Natural killer cell (primary cell): Measurements from ENCODE around the gene FAM219A. TPM values are rescaled to one million over a fixed set of nuclear protein-coding genes. Genes with fewer than 3 reads are reported as not detected.

Source experiments
- ATAC-seq, 3 donors: fragments of 150-1000 bp in 2 of 3; fragments of 200-7000 bp in 1 of 3; cut with Tn5 transposase; 1 replicate in 1 of 3; 2 replicates in 2 of 3; pipeline ENCODE4 v1.10.0; 2021; ENCODE audit warnings: mild to moderate bottlenecking in 2 of 3, moderate library complexity in 2 of 3
- DNase-seq, 2 donors: peaks; one replicate each; pipeline versions ENCODE4 v3.0.0 to v3.0.0-alpha.2; 2013 to 2021; ENCODE audit warnings: mixed read lengths in 1 of 2
- H3K27ac ChIP-seq: one replicate; pipeline ENCODE4 v1.5.1; 2013; ENCODE audit warnings: mild to moderate bottlenecking, low read length
- H3K27me3 ChIP-seq: one replicate; pipeline ENCODE4 v1.6.1; 2013; ENCODE audit warnings: low read length; ENCODE audit not compliant: control insufficient read depth, insufficient read depth
- H3K36me3 ChIP-seq: one replicate; pipeline ENCODE4 v1.6.1; 2013; ENCODE audit warnings: low read length; ENCODE audit not compliant: control insufficient read depth, insufficient read depth
- H3K4me1 ChIP-seq: one replicate; pipeline ENCODE4 v1.6.1; 2013; ENCODE audit warnings: low read length; ENCODE audit not compliant: control insufficient read depth, insufficient read depth
- H3K4me3 ChIP-seq: one replicate; pipeline ENCODE4 v1.5.1; 2013; ENCODE audit warnings: low read length
- H3K9me3 ChIP-seq: one replicate; pipeline ENCODE4 v1.6.1; 2013; ENCODE audit warnings: low read length; ENCODE audit not compliant: control insufficient read depth, insufficient read depth
- H3K27ac Mint-ChIP-seq, 2 donors: one replicate each; pipeline ENCODE4 v1.8.0; 2022; ENCODE audit warnings: mild to moderate bottlenecking in 2 of 2, mixed read lengths in 2 of 2, moderate library complexity in 1 of 2
- H3K27me3 Mint-ChIP-seq, 2 donors: one replicate each; pipeline ENCODE4 v1.8.0; 2022; ENCODE audit warnings: low read depth in 2 of 2, mixed read lengths in 2 of 2
- H3K36me3 Mint-ChIP-seq: one replicate; pipeline ENCODE4 v1.8.0; 2022; ENCODE audit warnings: mixed read lengths
- H3K4me1 Mint-ChIP-seq, 2 donors: one replicate each; pipeline ENCODE4 v1.8.0; 2022; ENCODE audit warnings: mixed read lengths in 2 of 2
- H3K4me3 Mint-ChIP-seq: one replicate; pipeline ENCODE4 v1.8.0; 2022; ENCODE audit warnings: mild to moderate bottlenecking, moderate library complexity, mixed read lengths
- H3K9me3 Mint-ChIP-seq, 2 donors: one replicate each; pipeline ENCODE4 v1.8.0; 2022; ENCODE audit warnings: mixed read lengths in 2 of 2
- WGBS: methylation state at CpG from one replicate; pipeline ENCODE4 v1.1.7; 2013; ENCODE audit warnings: missing lambda C conversion rate; ENCODE audit not compliant: insufficient coverage; 5-methylcytosine and 5-hydroxymethylcytosine counted together
- intact Hi-C: fragments of 100-400 bp; cut with micrococcal nuclease; formaldehyde crosslinking; loops from one replicate; pipeline ENCODE4 v1.14.2; 2022
- total RNA-seq, 4 donors: library from RNA; stranded (reverse); fragments of 120-200 nt in 1 of 4; gene quantifications; one replicate each; pipeline versions ENCODE4 v1.2.3 to v1.2.4, GENCODE V29; 2013 to 2022
- TF ChIP-seq, protein P1 (sequence below): fragments of 200-600 bp; IDR thresholded peaks from one replicate; pipeline ENCODE4 v1.8.0; 2022; ENCODE audit warnings: antibody characterized with exemption

Gene FAM219A
- total RNA-seq, 3 donors from 2014 or later (not counting 1 experiment from before 2014, with no cell fraction given) = 18.9 to 20.6 (median 19.2) TPM

- Histone ChIP-seq H3K27ac (no peak overlapping the region), H3K9me3 (no peaks in the 10 kb centered on the region), H3K36me3 (no peaks in the 10 kb centered on the region), H3K4me3 (no peak overlapping the region), H3K27me3 (no peaks in the 10 kb centered on the region), H3K4me1 (no peaks in the 10 kb centered on the region)
- DNase-seq (peak in 1 of 2 donors; percentile 33), ATAC-seq (no peak)
- Mint-ChIP-seq H3K27ac (no peak overlapping the region), H3K9me3 (no peaks in the 10 kb centered on the region), H3K36me3 (no peaks in the 10 kb centered on the region), H3K27me3 (no peaks in the 10 kb centered on the region), H3K4me3 (no peak overlapping the region), H3K4me1 (peaks cover 0 to 4% of the 10 kb centered on the region in 2 donors)
- TF ChIP-seq, protein P1, sequence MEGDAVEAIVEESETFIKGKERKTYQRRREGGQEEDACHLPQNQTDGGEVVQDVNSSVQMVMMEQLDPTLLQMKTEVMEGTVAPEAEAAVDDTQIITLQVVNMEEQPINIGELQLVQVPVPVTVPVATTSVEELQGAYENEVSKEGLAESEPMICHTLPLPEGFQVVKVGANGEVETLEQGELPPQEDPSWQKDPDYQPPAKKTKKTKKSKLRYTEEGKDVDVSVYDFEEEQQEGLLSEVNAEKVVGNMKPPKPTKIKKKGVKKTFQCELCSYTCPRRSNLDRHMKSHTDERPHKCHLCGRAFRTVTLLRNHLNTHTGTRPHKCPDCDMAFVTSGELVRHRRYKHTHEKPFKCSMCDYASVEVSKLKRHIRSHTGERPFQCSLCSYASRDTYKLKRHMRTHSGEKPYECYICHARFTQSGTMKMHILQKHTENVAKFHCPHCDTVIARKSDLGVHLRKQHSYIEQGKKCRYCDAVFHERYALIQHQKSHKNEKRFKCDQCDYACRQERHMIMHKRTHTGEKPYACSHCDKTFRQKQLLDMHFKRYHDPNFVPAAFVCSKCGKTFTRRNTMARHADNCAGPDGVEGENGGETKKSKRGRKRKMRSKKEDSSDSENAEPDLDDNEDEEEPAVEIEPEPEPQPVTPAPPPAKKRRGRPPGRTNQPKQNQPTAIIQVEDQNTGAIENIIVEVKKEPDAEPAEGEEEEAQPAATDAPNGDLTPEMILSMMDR = no peak
- intact Hi-C loops = no loop called here
- WGBS = 8% methylated on average over 4 of the region's 6 CpGs
Measured at GRCh38 chr9:34413231-34413852, 45.0 kb downstream of the FAM219A start.

DNA sequence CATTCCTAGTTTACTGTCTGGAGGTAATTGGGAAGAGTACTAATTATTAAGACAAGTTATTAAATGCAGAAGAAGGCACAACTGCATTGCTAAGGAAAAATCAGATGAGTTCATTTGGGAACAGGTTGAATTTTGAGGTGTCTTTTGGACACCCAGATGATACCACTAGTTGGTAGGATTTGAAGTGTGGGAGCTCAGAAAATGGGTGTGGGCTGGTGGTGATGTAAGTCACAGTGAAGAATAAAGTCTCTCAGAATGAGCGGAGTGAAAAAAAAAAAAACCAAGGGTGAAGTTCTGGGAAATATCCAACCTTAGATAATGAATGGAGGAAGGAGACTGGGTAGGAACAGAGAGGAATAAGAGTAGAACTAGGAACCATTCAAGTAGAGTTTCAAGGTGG, 46.0 kb downstream of the FAM219A start:
- 54% methylated on average over 1 of the region's 1 CpG for WGBS

DNA sequence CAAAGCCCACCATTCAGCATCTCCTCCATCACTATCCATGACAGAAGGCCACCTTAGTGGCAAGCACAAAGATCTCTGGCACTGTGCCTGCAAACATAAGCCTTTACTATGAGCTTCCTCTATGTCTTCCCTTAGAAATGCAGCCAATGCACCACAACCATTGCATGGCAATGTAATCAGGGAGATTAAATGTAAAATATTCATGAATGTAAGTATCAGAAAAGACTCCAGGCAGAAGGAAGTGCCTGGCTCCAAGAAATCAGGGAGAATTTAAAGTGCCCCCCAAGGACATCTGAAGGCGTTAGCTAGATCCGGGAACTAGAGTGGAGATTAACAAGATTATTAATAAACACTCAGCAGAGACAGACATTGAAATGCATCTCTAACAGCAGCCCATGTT, 49.2 kb downstream of the FAM219A start:
- H3K27ac Mint-ChIP-seq = no peak overlapping the region
- H3K9me3 ChIP-seq = no peaks in the 10 kb centered on the region
- no peak overlapping the region for H3K4me3 Mint-ChIP-seq
- no peaks in the 10 kb centered on the region for H3K36me3 ChIP-seq
- H3K9me3 Mint-ChIP-seq = no peaks in the 10 kb centered on the region
- TF ChIP-seq, protein P1 = no peak
- DNase-seq = no peak
- no peaks in the 10 kb centered on the region for H3K27me3 ChIP-seq
- no peak for ATAC-seq
- no peak overlapping the region for H3K4me3 ChIP-seq
- no peaks in the 10 kb centered on the region for H3K36me3 Mint-ChIP-seq
- intact Hi-C loops = no loop called here
- H3K27me3 Mint-ChIP-seq = no peaks in the 10 kb centered on the region
- H3K27ac ChIP-seq = no peak overlapping the region
- no peaks in the 10 kb centered on the region for H3K4me1 ChIP-seq
- peaks cover 0 to 4% of the 10 kb centered on the region in 2 donors for H3K4me1 Mint-ChIP-seq
- 100% methylated on average over 2 of the region's 2 CpGs for WGBS

More for the DNA sequence above, 46.0 kb downstream of the FAM219A start:
- intact Hi-C loops = no loop called here
- no peak for ATAC-seq
- no peaks in the 10 kb centered on the region for H3K27me3 Mint-ChIP-seq
- Histone ChIP-seq H3K36me3 (no peaks in the 10 kb centered on the region), H3K9me3 (no peaks in the 10 kb centered on the region), H3K27ac (no peak overlapping the region), H3K27me3 (no peaks in the 10 kb centered on the region), H3K4me1 (no peaks in the 10 kb centered on the region), H3K4me3 (no peak overlapping the region)
- H3K4me1 Mint-ChIP-seq = peaks cover 0 to 4% of the 10 kb centered on the region in 2 donors
- no peak overlapping the region for H3K4me3 Mint-ChIP-seq
- TF ChIP-seq, protein P1 = no peak
- H3K9me3 Mint-ChIP-seq = no peaks in the 10 kb centered on the region
- H3K27ac Mint-ChIP-seq = no peak overlapping the region
- no peak for DNase-seq
- no peaks in the 10 kb centered on the region for H3K36me3 Mint-ChIP-seq

- Histone ChIP-seq H3K27me3 (no peaks in the 10 kb centered on the region), H3K27ac (no peak overlapping the region), H3K4me1 (no peaks in the 10 kb centered on the region), H3K36me3 (peaks cover 5% of the 10 kb centered on the region), H3K4me3 (no peak overlapping the region), H3K9me3 (no peaks in the 10 kb centered on the region)
- H3K36me3 Mint-ChIP-seq = no peaks in the 10 kb centered on the region
- DNase-seq (no peak), ATAC-seq (no peak)
- H3K4me3 Mint-ChIP-seq = no peak overlapping the region
- peaks cover 0 to 4% of the 10 kb centered on the region in 2 donors for H3K4me1 Mint-ChIP-seq
- TF ChIP-seq, protein P1 = no peak
- 97% methylated on average over 1 of the region's 1 CpG for WGBS
- no peaks in the 10 kb centered on the region for H3K27me3 Mint-ChIP-seq
- no peak overlapping the region for H3K27ac Mint-ChIP-seq
- H3K9me3 Mint-ChIP-seq = no peaks in the 10 kb centered on the region
- intact Hi-C loops = no loop called here
Measured at GRCh38 chr9:34408173-34408572, 50.2 kb downstream of the FAM219A start.
